ENCODE results near the gene KRT38. TPM values are rescaled to one million over a fixed set of nuclear protein-coding genes. Genes with fewer than 3 reads are reported as not detected.

Gene KRT38
- total RNA-seq, 1 donor from 2014 or later: not detected

GRCh38 chr17:41456204-41456603 lies 15.4 kb upstream of the KRT38 start:
- no peaks in the 10 kb centered on the region for H4K20me1 ChIP-seq (ENCODE audit: insufficient read depth, low read length)
- H3K4me3 ChIP-seq (ENCODE audit: insufficient read depth, low read depth, low read length): no peak overlapping the region
- H3K9ac ChIP-seq (ENCODE audit: low read length): no peak overlapping the region
- no peaks in the 10 kb centered on the region for H3K36me3 ChIP-seq (ENCODE audit: insufficient read depth, low read length)
- TF ChIP-seq, protein P1, sequence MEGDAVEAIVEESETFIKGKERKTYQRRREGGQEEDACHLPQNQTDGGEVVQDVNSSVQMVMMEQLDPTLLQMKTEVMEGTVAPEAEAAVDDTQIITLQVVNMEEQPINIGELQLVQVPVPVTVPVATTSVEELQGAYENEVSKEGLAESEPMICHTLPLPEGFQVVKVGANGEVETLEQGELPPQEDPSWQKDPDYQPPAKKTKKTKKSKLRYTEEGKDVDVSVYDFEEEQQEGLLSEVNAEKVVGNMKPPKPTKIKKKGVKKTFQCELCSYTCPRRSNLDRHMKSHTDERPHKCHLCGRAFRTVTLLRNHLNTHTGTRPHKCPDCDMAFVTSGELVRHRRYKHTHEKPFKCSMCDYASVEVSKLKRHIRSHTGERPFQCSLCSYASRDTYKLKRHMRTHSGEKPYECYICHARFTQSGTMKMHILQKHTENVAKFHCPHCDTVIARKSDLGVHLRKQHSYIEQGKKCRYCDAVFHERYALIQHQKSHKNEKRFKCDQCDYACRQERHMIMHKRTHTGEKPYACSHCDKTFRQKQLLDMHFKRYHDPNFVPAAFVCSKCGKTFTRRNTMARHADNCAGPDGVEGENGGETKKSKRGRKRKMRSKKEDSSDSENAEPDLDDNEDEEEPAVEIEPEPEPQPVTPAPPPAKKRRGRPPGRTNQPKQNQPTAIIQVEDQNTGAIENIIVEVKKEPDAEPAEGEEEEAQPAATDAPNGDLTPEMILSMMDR (IDR thresholded peaks at IDR 0.05; ENCODE audit: insufficient read depth, low read depth, low read length): no peak
- TF ChIP-seq EZH2 (IDR thresholded peaks at IDR 0.05; ENCODE audit: insufficient read depth, low read length): no peak
- FAIRE-seq (no peak), DNase-seq (ENCODE audit: low read depth) (no peak)
- Mint-ChIP-seq H3K4me1 (ENCODE audit: low read depth, unreplicated experiment) (no peaks in the 10 kb centered on the region), H3K36me3 (ENCODE audit: low read depth, unreplicated experiment) (peaks cover 3% of the 10 kb centered on the region), H3K9me3 (ENCODE audit: unreplicated experiment) (peaks cover 18% of the 10 kb centered on the region), H3K27me3 (ENCODE audit: low read depth, unreplicated experiment) (peaks cover 54% of the 10 kb centered on the region), H3K4me3 (ENCODE audit: unreplicated experiment) (no peak overlapping the region), H3K27ac (ENCODE audit: unreplicated experiment) (no peak overlapping the region)
- H3K27ac ChIP-seq (ENCODE audit: low read depth, low read length): no peak overlapping the region
- peaks cover 2% of the 10 kb centered on the region for H3K27me3 ChIP-seq (ENCODE audit: insufficient read depth, low read length)
- no peaks in the 10 kb centered on the region for H3K4me1 ChIP-seq (ENCODE audit: insufficient read depth, low read length)
- H3K9me3 ChIP-seq (ENCODE audit: insufficient read depth, low read depth, low read length): peaks cover 7% of the 10 kb centered on the region
- H2AFZ ChIP-seq (ENCODE audit: low read depth, low read length): no peak overlapping the region
- no peak overlapping the region for H3K4me2 ChIP-seq (ENCODE audit: low read length)
- H3K79me2 ChIP-seq (ENCODE audit: insufficient read depth, low read length): no peaks in the 10 kb centered on the region

GRCh38 chr17:41455236-41455635 lies 14.5 kb upstream of the KRT38 start:
- no peak for DNase-seq (ENCODE audit: low read depth)
- Histone ChIP-seq H3K9ac (ENCODE audit: low read length) (no peak overlapping the region), H3K4me3 (ENCODE audit: insufficient read depth, low read depth, low read length) (no peak overlapping the region), H4K20me1 (ENCODE audit: insufficient read depth, low read length) (no peaks in the 10 kb centered on the region), H3K79me2 (ENCODE audit: insufficient read depth, low read length) (no peaks in the 10 kb centered on the region), H3K9me3 (ENCODE audit: insufficient read depth, low read depth, low read length) (peaks cover 7% of the 10 kb centered on the region), H3K27me3 (ENCODE audit: insufficient read depth, low read length) (peaks cover 2% of the 10 kb centered on the region), H3K36me3 (ENCODE audit: insufficient read depth, low read length) (no peaks in the 10 kb centered on the region), H3K4me2 (ENCODE audit: low read length) (no peak overlapping the region), H3K4me1 (ENCODE audit: insufficient read depth, low read length) (no peaks in the 10 kb centered on the region), H3K27ac (ENCODE audit: low read depth, low read length) (no peak overlapping the region), H2AFZ (ENCODE audit: low read depth, low read length) (no peak overlapping the region)
- peaks cover 3% of the 10 kb centered on the region for H3K36me3 Mint-ChIP-seq (ENCODE audit: low read depth, unreplicated experiment)
- peaks cover 47% of the 10 kb centered on the region for H3K27me3 Mint-ChIP-seq (ENCODE audit: low read depth, unreplicated experiment)
- no peak for FAIRE-seq
- no peaks in the 10 kb centered on the region for H3K4me1 Mint-ChIP-seq (ENCODE audit: low read depth, unreplicated experiment)
- peaks cover 20% of the 10 kb centered on the region for H3K9me3 Mint-ChIP-seq (ENCODE audit: unreplicated experiment)
- H3K4me3 Mint-ChIP-seq (ENCODE audit: unreplicated experiment): no peak overlapping the region
- no peak overlapping the region for H3K27ac Mint-ChIP-seq (ENCODE audit: unreplicated experiment)
- no peak for TF ChIP-seq EZH2 (IDR thresholded peaks at IDR 0.05; ENCODE audit: insufficient read depth, low read length)
- TF ChIP-seq, protein P1 (IDR thresholded peaks at IDR 0.05; ENCODE audit: insufficient read depth, low read depth, low read length): no peak

- H3K4me3 Mint-ChIP-seq (ENCODE audit: unreplicated experiment): no peak overlapping the region
- H3K4me1 Mint-ChIP-seq (ENCODE audit: low read depth, unreplicated experiment): no peaks in the 10 kb centered on the region
- H3K9me3 Mint-ChIP-seq (ENCODE audit: unreplicated experiment): peaks cover 26% of the 10 kb centered on the region
- DNase-seq (ENCODE audit: low read depth): no peak
- H3K27me3 ChIP-seq (ENCODE audit: insufficient read depth, low read length): peaks cover 2% of the 10 kb centered on the region
- no peak for FAIRE-seq
- H4K20me1 ChIP-seq (ENCODE audit: insufficient read depth, low read length): no peaks in the 10 kb centered on the region
- no peak overlapping the region for H3K4me2 ChIP-seq (ENCODE audit: low read length)
- no peak overlapping the region for H3K27ac ChIP-seq (ENCODE audit: low read depth, low read length)
- H3K4me3 ChIP-seq (ENCODE audit: insufficient read depth, low read depth, low read length): no peak overlapping the region
- no peaks in the 10 kb centered on the region for H3K79me2 ChIP-seq (ENCODE audit: insufficient read depth, low read length)
- no peak overlapping the region for H3K27ac Mint-ChIP-seq (ENCODE audit: unreplicated experiment)
- H2AFZ ChIP-seq (ENCODE audit: low read depth, low read length): no peak overlapping the region
- TF ChIP-seq, protein P1 (IDR thresholded peaks at IDR 0.05; ENCODE audit: insufficient read depth, low read depth, low read length): no peak
- no peak for TF ChIP-seq EZH2 (IDR thresholded peaks at IDR 0.05; ENCODE audit: insufficient read depth, low read length)
- H3K36me3 ChIP-seq (ENCODE audit: insufficient read depth, low read length): no peaks in the 10 kb centered on the region
- no peaks in the 10 kb centered on the region for H3K4me1 ChIP-seq (ENCODE audit: insufficient read depth, low read length)
- H3K9me3 ChIP-seq (ENCODE audit: insufficient read depth, low read depth, low read length): peaks cover 7% of the 10 kb centered on the region
- H3K9ac ChIP-seq (ENCODE audit: low read length): no peak overlapping the region
- peaks cover 43% of the 10 kb centered on the region for H3K27me3 Mint-ChIP-seq (ENCODE audit: low read depth, unreplicated experiment)
- H3K36me3 Mint-ChIP-seq (ENCODE audit: low read depth, unreplicated experiment): peaks cover 3% of the 10 kb centered on the region
Observed at GRCh38 chr17:41453066-41453465, 12.3 kb upstream of the KRT38 start.
